Liver (tissue), 9 donors: ENCODE measurements around the gene DYRK1A. TPM values are rescaled to one million over a fixed set of nuclear protein-coding genes. Genes with fewer than 3 reads are reported as not detected.

Experiments
- DNase-seq: peaks from one replicate; pipeline ENCODE4 v3.0.0-alpha.2; 2017; ENCODE audit warnings: low spot score
- H3K27ac ChIP-seq, 2 donors: one replicate each; pipeline ENCODE4 v1.7.0; 2013; ENCODE audit warnings: inconsistent platforms in 2 of 2, low read length in 2 of 2, control low read depth in 1 of 2, low read depth in 1 of 2, mild to moderate bottlenecking in 1 of 2
- H3K27me3 ChIP-seq, 4 donors: one replicate each; pipeline versions ENCODE4 v1.6.1 to v1.7.0; 2013; ENCODE audit warnings: low read length in 3 of 4, inconsistent platforms in 1 of 4, mild to moderate bottlenecking in 1 of 4, moderate library complexity in 1 of 4; ENCODE audit not compliant: control insufficient read depth in 4 of 4, insufficient read depth in 4 of 4
- H3K36me3 ChIP-seq, 4 donors: one replicate each; pipeline versions ENCODE4 v1.6.1 to v1.7.0; 2013; ENCODE audit warnings: low read length in 3 of 4, mild to moderate bottlenecking in 3 of 4, low read depth in 1 of 4, moderate library complexity in 1 of 4; ENCODE audit not compliant: control insufficient read depth in 4 of 4, insufficient read depth in 3 of 4
- H3K4me1 ChIP-seq, 4 donors: one replicate each; pipeline versions ENCODE4 v1.6.1 to v1.7.0; 2013; ENCODE audit warnings: low read length in 3 of 4, mild to moderate bottlenecking in 3 of 4, moderate library complexity in 1 of 4; ENCODE audit not compliant: control insufficient read depth in 4 of 4, insufficient read depth in 4 of 4
- H3K4me3 ChIP-seq, 3 donors: one replicate each; pipeline versions ENCODE4 v1.6.1 to v1.7.0; 2013; ENCODE audit warnings: low read length in 3 of 3, control low read depth in 1 of 3, low read depth in 1 of 3, mild to moderate bottlenecking in 1 of 3
- H3K9ac ChIP-seq, 2 donors: one replicate each; pipeline ENCODE4 v1.7.0; 2013; ENCODE audit warnings: low read length in 2 of 2, mild to moderate bottlenecking in 2 of 2, moderate library complexity in 2 of 2, control low read depth in 1 of 2, low read depth in 1 of 2
- H3K9me3 ChIP-seq, 4 donors: one replicate each; pipeline versions ENCODE4 v1.6.1 to v1.7.0; 2013; ENCODE audit warnings: low read length in 3 of 4; ENCODE audit not compliant: control insufficient read depth in 4 of 4
- ATF3 ChIP-seq: IDR thresholded peaks from 2 replicates; pipeline ENCODE4 v1.6.1; 2016; ENCODE audit warnings: antibody characterized with exemption
- CTCF ChIP-seq: fragments of 150-350 bp; IDR thresholded peaks from 2 replicates; pipeline ENCODE4 v1.5.1; 2017; ENCODE audit warnings: improper control_type of control experiment, low read depth, low read length; ENCODE audit not compliant: missing input control
- EGR1 ChIP-seq, 2 donors: IDR thresholded peaks; 2 replicates each; pipeline ENCODE4 v1.6.1; 2016 to 2018; ENCODE audit warnings: antibody characterized with exemption in 2 of 2, low read depth in 2 of 2
- FOXA2 ChIP-seq: IDR thresholded peaks from 2 replicates; pipeline ENCODE4 v1.6.1; 2016; ENCODE audit warnings: antibody characterized with exemption
- GABPA ChIP-seq, 2 donors: IDR thresholded peaks in 1 of 2; conservative IDR thresholded peaks in 1 of 2; 2 replicates each; pipeline ENCODE4 v1.6.1; 2016; ENCODE audit warnings: antibody characterized with exemption in 2 of 2, mild to moderate bottlenecking in 1 of 2, moderate library complexity in 1 of 2
- HNF4A ChIP-seq, 2 donors: conservative IDR thresholded peaks; 2 replicates each; pipeline ENCODE4 v1.6.1; 2016; ENCODE audit warnings: antibody characterized with exemption in 2 of 2, mild to moderate bottlenecking in 2 of 2
- HNF4G ChIP-seq: IDR thresholded peaks from 2 replicates; pipeline ENCODE4 v1.6.1; 2016; ENCODE audit warnings: antibody characterized with exemption
- JUND ChIP-seq, 2 donors: IDR thresholded peaks; 2 replicates each; pipeline ENCODE4 v1.6.1; 2016; ENCODE audit warnings: antibody characterized with exemption in 2 of 2
- MAX ChIP-seq: IDR thresholded peaks from 2 replicates; pipeline ENCODE4 v1.6.1; 2016; ENCODE audit warnings: antibody characterized with exemption
- NR2F2 ChIP-seq: IDR thresholded peaks from 2 replicates; pipeline ENCODE4 v1.6.1; 2016; ENCODE audit warnings: antibody characterized with exemption
- RAD21 ChIP-seq, 2 donors: IDR thresholded peaks; 2 replicates each; pipeline ENCODE4 v1.6.1; 2016; ENCODE audit warnings: antibody characterized with exemption in 2 of 2, mild to moderate bottlenecking in 2 of 2
- RXRA ChIP-seq, 2 donors: IDR thresholded peaks; 2 replicates each; pipeline ENCODE4 v1.6.1; 2017 to 2018; ENCODE audit warnings: antibody characterized with exemption in 2 of 2, mild to moderate bottlenecking in 1 of 2
- SP1 ChIP-seq: IDR thresholded peaks from 2 replicates; pipeline ENCODE4 v1.6.1; 2018; ENCODE audit warnings: antibody characterized with exemption, mild to moderate bottlenecking
- TAF1 ChIP-seq: conservative IDR thresholded peaks from 2 replicates; pipeline ENCODE4 v1.6.1; 2016; ENCODE audit warnings: antibody characterized with exemption, mild to moderate bottlenecking
- YY1 ChIP-seq: IDR thresholded peaks from 2 replicates; pipeline ENCODE4 v1.6.1; 2016; ENCODE audit warnings: antibody characterized with exemption, mild to moderate bottlenecking
- ZBTB33 ChIP-seq: IDR thresholded peaks from 2 replicates; pipeline ENCODE4 v1.6.1; 2016; ENCODE audit warnings: antibody characterized with exemption
- WGBS: extraction: QIAGEN DNeasy Blood & Tissue Kit; methylation state at CpG from one replicate; pipeline ENCODE4 v1.1.7; 2013; 5-methylcytosine and 5-hydroxymethylcytosine counted together
- polyA plus RNA-seq, 2 donors: library from polyadenylated mRNA; stranded (reverse) in 1 of 2; unstranded in 1 of 2; fragments of 200-250 nt in 1 of 2; fragments of >200 nt in 1 of 2; fragmentation: Nextera tagmentation in 1 of 2; extraction: Ambion mirVana in 1 of 2; gene quantifications; one replicate each; pipeline versions ENCODE4 v1.2.1 to v1.2.3, GENCODE V29; 2013 to 2015
- total RNA-seq, 2 donors: library from RNA; depleted of rRNA; stranded (reverse); fragments of >200 nt; gene quantifications; one replicate each; pipeline ENCODE4 v1.2.3, GENCODE V29; 2014
- donor health status: healthy.
- donor health status: healthy.
- donor health status: healthy.
- donor health status: healthy.
- donor health status: healthy.

Gene DYRK1A
- total and polyA plus RNA-seq, 4 donors: 5.1 to 58.3 (median 22.9) TPM

GRCh38 chr21:37561941-37562919 lies 195.7 kb downstream of the DYRK1A start:
- no peaks in the 10 kb centered on the region for H3K9me3 ChIP-seq
- no peak overlapping the region for H3K27ac ChIP-seq
- peaks cover 9 to 33% (median 27%) of the 10 kb centered on the region in 4 donors for H3K4me1 ChIP-seq
- H3K36me3 ChIP-seq: no peaks in the 10 kb centered on the region
- no peaks in the 10 kb centered on the region for H3K27me3 ChIP-seq
- DNase-seq: no peak
- H3K4me3 ChIP-seq: no peak overlapping the region
- no peak overlapping the region for H3K9ac ChIP-seq
- TF ChIP-seq YY1 (no peak), EGR1 (IDR thresholded peaks at IDR 0.05; ENCODE audit: low read depth in 2 of 2) (no peak)
- 95% methylated on average over 11 of the region's 11 CpGs for WGBS

GRCh38 chr21:37562920-37563640 lies 196.5 kb downstream of the DYRK1A start:
- WGBS: 66% methylated on average over 22 of the region's 22 CpGs
- Histone ChIP-seq H3K9ac (peak overlapping the region; percentile 70 to 84), H3K27me3 (no peaks in the 10 kb centered on the region), H3K4me3 (peak overlapping the region; percentile 74 to 84 (median 84)), H3K36me3 (no peaks in the 10 kb centered on the region), H3K9me3 (no peaks in the 10 kb centered on the region), H3K4me1 (peaks cover 9 to 33% (median 27%) of the 10 kb centered on the region in 4 donors), H3K27ac (peak overlapping the region; percentile 88 to 91)
- TF ChIP-seq TAF1: no peak
- TF ChIP-seq JUND (IDR thresholded peaks at IDR 0.05): no peak
- TF ChIP-seq ATF3: no peak
- TF ChIP-seq ZBTB33: no peak
- no peak for TF ChIP-seq RXRA (IDR thresholded peaks at IDR 0.05)
- TF ChIP-seq MAX: no peak
- no peak for TF ChIP-seq HNF4A (conservative IDR thresholded peaks at IDR 0.05)
- TF ChIP-seq GABPA (IDR thresholded peaks at IDR 0.05 in 1 of 2, conservative IDR thresholded peaks at IDR 0.05 in 1 of 2): no peak
- no peak for TF ChIP-seq RAD21 (IDR thresholded peaks at IDR 0.05)
- no peak for TF ChIP-seq EGR1 (IDR thresholded peaks at IDR 0.05; ENCODE audit: low read depth in 2 of 2)
- peak; percentile 40 for DNase-seq

GRCh38 chr21:37563641-37564340 lies 197.2 kb downstream of the DYRK1A start:
- H3K9ac ChIP-seq: peak overlapping the region; percentile 70 to 84
- H3K9me3 ChIP-seq: no peaks in the 10 kb centered on the region
- no peaks in the 10 kb centered on the region for H3K36me3 ChIP-seq
- WGBS: 2% methylated on average over 67 of the region's 67 CpGs
- H3K27ac ChIP-seq: peak overlapping the region; percentile 88 to 91
- H3K27me3 ChIP-seq: no peaks in the 10 kb centered on the region
- peak; percentile 89 for DNase-seq
- peak overlapping the region; percentile 74 to 84 (median 84) for H3K4me3 ChIP-seq
- peaks cover 9 to 33% (median 27%) of the 10 kb centered on the region in 4 donors for H3K4me1 ChIP-seq
- peak; percentile 43 for TF ChIP-seq SP1
- TF ChIP-seq YY1: peak; percentile 74
- TF ChIP-seq FOXA2: no peak
- TF ChIP-seq CTCF: peak; percentile 6
- no peak for TF ChIP-seq NR2F2
- no peak for TF ChIP-seq HNF4G
- TF ChIP-seq RAD21 (IDR thresholded peaks at IDR 0.05): peak in 1 of 2 donors; percentile 28
- TF ChIP-seq TAF1: peak; percentile 73
- no peak for TF ChIP-seq MAX
